ENCODE results near the gene VAV3. TPM values are rescaled to one million over a fixed set of nuclear protein-coding genes. Genes with fewer than 3 reads are reported as not detected.
A peak's percentile ranks its signal among the peaks of the same experiment; 100 is the strongest.

VAV3 gene
- total RNA-seq, 1 donor from 2014 or later: 1.9 TPM

DNA sequence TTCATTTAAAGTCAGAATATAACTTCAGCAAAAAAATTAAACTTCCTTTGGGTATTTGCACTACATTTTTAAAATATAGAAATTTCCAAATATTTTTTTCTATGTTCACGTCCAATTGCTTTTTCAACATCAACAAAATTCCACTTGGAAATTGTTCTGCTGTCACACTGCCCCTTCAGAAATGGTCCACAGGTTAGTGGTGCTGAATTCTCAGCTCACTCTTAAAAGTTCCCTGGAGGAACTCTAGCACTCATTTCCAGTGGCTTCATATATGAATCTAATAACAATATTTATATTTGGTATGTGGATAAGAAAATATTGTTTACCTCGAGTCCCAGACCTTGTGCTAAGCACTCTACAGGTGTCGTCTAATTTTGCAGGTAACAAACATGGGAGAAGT is 27.4 kb upstream of the VAV3 start:
- Mint-ChIP-seq H3K36me3 (ENCODE audit: low read depth) (no peaks in the 10 kb centered on the region), H3K4me3 (ENCODE audit: low read depth) (no peak overlapping the region), H3K4me1 (ENCODE audit: low read depth) (no peaks in the 10 kb centered on the region), H3K27ac (no peak overlapping the region), H3K27me3 (ENCODE audit: low read depth) (peaks cover 9% of the 10 kb centered on the region), H3K9me3 (no peaks in the 10 kb centered on the region)
- no peak for DNase-seq (ENCODE audit: low spot score)
- intact Hi-C loops (cut with micrococcal nuclease): no loop called here

DNA sequence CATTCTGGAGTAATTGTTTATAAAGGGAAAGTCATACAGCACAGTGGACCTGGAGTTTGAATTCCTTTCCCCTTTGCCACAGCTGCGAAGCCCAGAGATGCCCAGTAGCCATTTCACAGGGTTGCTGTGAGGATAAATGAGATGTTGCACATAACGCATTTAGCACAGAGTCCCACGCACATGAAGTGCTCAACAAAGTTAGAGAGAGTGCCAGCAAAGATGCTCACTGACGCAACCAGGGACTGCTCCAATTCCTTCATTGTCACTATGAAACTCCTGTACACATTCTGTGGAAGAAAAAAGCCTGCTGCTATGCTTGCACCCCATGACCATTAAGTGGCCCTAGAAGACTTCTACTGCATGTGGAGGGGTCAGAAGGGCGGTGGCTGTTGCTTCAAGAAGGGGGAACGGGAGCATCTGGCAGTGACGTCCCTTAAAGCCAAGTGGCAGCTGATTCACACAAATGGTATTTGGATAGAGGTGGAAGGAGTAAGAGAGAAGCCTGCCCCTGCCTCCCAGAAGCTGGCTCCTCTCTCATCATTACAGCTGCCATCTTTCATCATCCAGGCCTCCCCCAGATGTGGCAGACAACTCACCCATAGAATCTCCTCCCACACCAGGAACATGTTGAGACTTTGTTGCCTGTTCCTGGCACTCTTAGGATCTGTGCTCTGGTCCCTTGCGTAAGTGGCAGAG is 26.5 kb upstream of the VAV3 start:
- Mint-ChIP-seq H3K9me3 (no peaks in the 10 kb centered on the region), H3K27ac (no peak overlapping the region), H3K27me3 (ENCODE audit: low read depth) (peaks cover 7% of the 10 kb centered on the region), H3K36me3 (ENCODE audit: low read depth) (no peaks in the 10 kb centered on the region), H3K4me1 (ENCODE audit: low read depth) (no peaks in the 10 kb centered on the region), H3K4me3 (ENCODE audit: low read depth) (no peak overlapping the region)
- intact Hi-C loops (cut with micrococcal nuclease): no loop called here
- no peak for DNase-seq (ENCODE audit: low spot score)

DNA sequence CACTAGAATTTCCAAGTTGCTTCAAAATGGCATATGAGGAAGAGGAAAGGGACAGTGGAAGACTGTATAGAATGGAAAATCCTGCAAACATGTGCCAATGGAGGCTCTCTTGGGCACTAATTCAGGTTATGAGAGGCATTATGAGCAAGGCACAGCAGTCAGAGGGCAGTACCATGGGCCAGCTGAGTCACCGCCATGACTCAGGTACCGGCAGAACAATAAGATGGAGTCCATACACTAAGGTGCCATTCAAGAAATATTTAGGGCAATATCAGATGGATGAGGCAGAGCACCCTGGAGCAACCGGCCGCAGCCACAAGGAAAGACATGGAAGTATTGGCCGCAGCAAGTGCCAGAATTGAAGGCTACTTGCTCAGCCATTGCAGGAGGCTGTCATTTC is 25.6 kb upstream of the VAV3 start:
- DNase-seq (ENCODE audit: low spot score): no peak
- Mint-ChIP-seq H3K4me3 (ENCODE audit: low read depth) (no peak overlapping the region), H3K27ac (no peak overlapping the region), H3K36me3 (ENCODE audit: low read depth) (no peaks in the 10 kb centered on the region), H3K27me3 (ENCODE audit: low read depth) (peaks cover 7% of the 10 kb centered on the region), H3K4me1 (ENCODE audit: low read depth) (no peaks in the 10 kb centered on the region), H3K9me3 (no peaks in the 10 kb centered on the region)
- intact Hi-C loops (cut with micrococcal nuclease): no loop called here

DNA sequence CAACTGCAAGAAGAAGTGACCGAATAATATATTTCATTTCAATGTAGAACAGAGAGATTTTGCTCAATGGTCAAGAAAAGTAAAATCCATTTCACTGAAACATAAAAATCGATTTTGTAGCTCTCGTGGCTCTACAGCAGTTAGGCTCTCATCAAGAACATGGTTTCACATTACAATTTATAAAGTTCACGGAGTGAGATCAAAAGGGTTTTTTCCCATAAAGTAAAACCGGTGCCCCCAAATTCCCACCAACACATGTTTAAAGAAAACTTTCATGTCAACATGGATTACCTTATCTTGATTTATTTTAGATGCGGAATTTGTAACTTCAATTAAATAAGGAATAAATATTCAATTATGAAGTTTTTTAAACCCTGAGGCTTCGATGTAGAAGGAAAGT is 16.3 kb upstream of the VAV3 start:
- Mint-ChIP-seq H3K4me1 (ENCODE audit: low read depth) (peaks cover 5% of the 10 kb centered on the region), H3K36me3 (ENCODE audit: low read depth) (no peaks in the 10 kb centered on the region), H3K9me3 (no peaks in the 10 kb centered on the region), H3K27ac (no peak overlapping the region), H3K27me3 (ENCODE audit: low read depth) (peaks cover 21% of the 10 kb centered on the region), H3K4me3 (ENCODE audit: low read depth) (no peak overlapping the region)
- intact Hi-C loops (cut with micrococcal nuclease): no loop called here
- no peak for DNase-seq (ENCODE audit: low spot score)

DNA sequence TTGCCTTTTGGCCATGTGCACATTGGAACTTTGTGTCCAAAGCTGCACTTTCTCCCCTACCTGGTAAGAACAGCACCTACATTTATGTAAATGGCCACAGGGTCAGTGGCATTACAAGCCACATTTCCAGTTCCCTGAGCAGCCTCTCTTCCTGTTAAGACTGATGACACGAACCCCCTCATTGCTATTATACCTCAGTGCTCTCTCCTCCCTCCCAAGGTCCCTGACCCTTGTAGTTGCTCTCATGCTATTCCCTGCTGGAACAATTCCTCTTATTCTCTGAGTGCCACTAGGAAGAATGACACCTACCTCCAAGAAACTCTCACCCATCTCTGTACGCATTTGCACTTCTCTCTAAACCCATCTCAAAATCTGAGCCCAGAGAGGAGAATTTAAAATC is 14.9 kb upstream of the VAV3 start:
- H3K9me3 Mint-ChIP-seq: no peaks in the 10 kb centered on the region
- no peak for DNase-seq (ENCODE audit: low spot score)
- H3K4me1 Mint-ChIP-seq (ENCODE audit: low read depth): peaks cover 5% of the 10 kb centered on the region
- H3K27ac Mint-ChIP-seq: no peak overlapping the region
- H3K4me3 Mint-ChIP-seq (ENCODE audit: low read depth): no peak overlapping the region
- no peaks in the 10 kb centered on the region for H3K36me3 Mint-ChIP-seq (ENCODE audit: low read depth)
- intact Hi-C loops (cut with micrococcal nuclease): loop anchor here (5.0 kb wide), 1 partner anchor 43 kb away; no protein-coding TSS in a partner anchor
- peaks cover 21% of the 10 kb centered on the region for H3K27me3 Mint-ChIP-seq (ENCODE audit: low read depth)

DNA sequence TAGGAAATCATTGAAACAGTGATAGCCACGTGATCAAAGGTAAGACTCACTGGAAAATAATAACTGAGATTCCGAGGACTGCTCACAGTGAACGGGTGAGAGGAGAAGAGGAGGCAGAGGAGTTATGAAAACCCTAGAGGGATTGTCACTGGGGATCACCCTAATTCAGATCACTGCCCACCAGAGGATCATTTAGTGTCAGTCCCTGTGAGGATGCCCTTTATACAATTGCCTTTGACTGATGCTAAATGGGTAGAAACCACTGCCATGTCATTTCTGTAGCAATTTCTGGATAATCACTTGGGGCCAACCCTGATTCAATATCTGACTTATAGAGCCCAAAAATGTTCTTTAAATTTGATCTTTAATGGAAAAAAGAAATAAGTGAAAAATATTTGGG is 14.1 kb upstream of the VAV3 start:
- H3K9me3 Mint-ChIP-seq: no peaks in the 10 kb centered on the region
- intact Hi-C loops (cut with micrococcal nuclease): loop anchor here (5.0 kb wide), 1 partner anchor 42 kb away; no protein-coding TSS in a partner anchor
- H3K4me3 Mint-ChIP-seq (ENCODE audit: low read depth): no peak overlapping the region
- DNase-seq (ENCODE audit: low spot score): no peak
- peaks cover 23% of the 10 kb centered on the region for H3K27me3 Mint-ChIP-seq (ENCODE audit: low read depth)
- no peaks in the 10 kb centered on the region for H3K36me3 Mint-ChIP-seq (ENCODE audit: low read depth)
- peaks cover 5% of the 10 kb centered on the region for H3K4me1 Mint-ChIP-seq (ENCODE audit: low read depth)
- H3K27ac Mint-ChIP-seq: no peak overlapping the region

DNA sequence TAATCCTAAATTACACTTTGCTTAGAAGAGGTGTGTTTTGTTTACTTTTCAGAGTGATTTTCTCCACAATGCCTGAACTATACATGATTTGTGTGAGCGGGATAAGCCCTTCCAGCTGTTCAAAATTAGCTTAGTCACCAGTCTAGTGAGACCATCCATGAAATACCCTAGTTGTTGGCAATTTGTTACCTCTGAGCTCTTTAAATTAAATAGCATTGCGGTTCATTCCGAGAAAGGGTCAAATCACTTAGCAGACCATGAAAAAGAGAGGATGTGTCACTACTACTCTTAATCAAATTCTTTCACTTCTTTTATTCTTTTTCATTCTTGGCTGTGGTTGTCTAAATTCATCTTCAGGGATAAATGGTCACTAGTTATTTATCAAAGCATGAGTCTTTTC is 11.9 kb upstream of the VAV3 start:
- peaks cover 7% of the 10 kb centered on the region for H3K4me1 Mint-ChIP-seq (ENCODE audit: low read depth)
- peaks cover 26% of the 10 kb centered on the region for H3K27me3 Mint-ChIP-seq (ENCODE audit: low read depth)

DNA sequence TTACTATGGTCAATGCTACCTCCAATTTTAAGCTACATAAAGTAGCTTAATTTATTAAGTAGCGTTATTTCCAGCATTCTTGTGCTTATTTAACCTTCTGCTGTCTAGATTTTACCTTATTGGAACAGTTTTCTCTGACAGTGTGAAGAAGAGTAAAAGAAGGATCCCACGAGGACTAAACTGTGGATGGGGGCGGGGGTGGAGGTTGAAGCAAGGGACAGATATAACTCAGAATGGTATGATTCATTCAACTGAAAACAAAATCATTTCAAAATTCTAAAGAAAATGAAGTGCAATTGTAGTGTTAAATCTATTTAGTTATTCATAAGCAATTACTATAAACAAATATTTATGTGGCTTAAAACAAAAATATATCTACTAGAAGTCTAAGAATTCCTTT is 11.5 kb upstream of the VAV3 start:
- no peak for DNase-seq (ENCODE audit: low spot score)
- no peaks in the 10 kb centered on the region for H3K36me3 Mint-ChIP-seq (ENCODE audit: low read depth)
- H3K27ac Mint-ChIP-seq: no peak overlapping the region
- peaks cover 27% of the 10 kb centered on the region for H3K27me3 Mint-ChIP-seq (ENCODE audit: low read depth)
- H3K4me3 Mint-ChIP-seq (ENCODE audit: low read depth): no peak overlapping the region
- H3K4me1 Mint-ChIP-seq (ENCODE audit: low read depth): peaks cover 7% of the 10 kb centered on the region
- no peaks in the 10 kb centered on the region for H3K9me3 Mint-ChIP-seq
- intact Hi-C loops (cut with micrococcal nuclease): loop anchor here (5.0 kb wide), 1 partner anchor 39 kb away; no protein-coding TSS in a partner anchor

More for the DNA sequence above, 11.9 kb upstream of the VAV3 start:
- Mint-ChIP-seq H3K9me3 (no peaks in the 10 kb centered on the region), H3K27ac (no peak overlapping the region), H3K4me3 (ENCODE audit: low read depth) (no peak overlapping the region), H3K36me3 (ENCODE audit: low read depth) (no peaks in the 10 kb centered on the region)
- intact Hi-C loops (cut with micrococcal nuclease): loop anchor here (5.0 kb wide), 1 partner anchor 40 kb away; no protein-coding TSS in a partner anchor
- no peak for DNase-seq (ENCODE audit: low spot score)

DNA sequence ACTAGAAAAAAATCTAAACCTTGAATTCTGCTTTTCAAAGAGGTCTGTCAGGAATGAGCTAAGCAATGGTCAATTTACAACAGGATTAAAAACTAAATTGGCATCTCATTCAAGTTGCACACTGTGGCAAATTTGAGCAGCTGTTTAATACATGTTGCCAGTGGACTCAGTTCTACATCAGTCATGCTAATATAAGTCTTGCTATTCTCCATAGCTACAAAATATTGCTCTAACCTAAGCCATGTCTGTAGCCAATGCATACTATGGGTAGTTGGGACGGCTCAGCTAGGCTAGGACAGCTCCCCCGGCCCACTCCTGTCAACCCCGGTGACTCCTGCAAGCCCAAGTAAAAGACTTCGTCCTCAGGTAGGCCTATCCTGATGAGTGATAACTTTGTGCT is 10.9 kb upstream of the VAV3 start:
- no peak overlapping the region for H3K27ac Mint-ChIP-seq
- H3K27me3 Mint-ChIP-seq (ENCODE audit: low read depth): peaks cover 23% of the 10 kb centered on the region
- no peak overlapping the region for H3K4me3 Mint-ChIP-seq (ENCODE audit: low read depth)
- intact Hi-C loops (cut with micrococcal nuclease): loop anchor here (5.0 kb wide), 1 partner anchor 39 kb away; no protein-coding TSS in a partner anchor
- H3K36me3 Mint-ChIP-seq (ENCODE audit: low read depth): no peaks in the 10 kb centered on the region
- H3K9me3 Mint-ChIP-seq: no peaks in the 10 kb centered on the region
- DNase-seq (ENCODE audit: low spot score): no peak
- H3K4me1 Mint-ChIP-seq (ENCODE audit: low read depth): peaks cover 7% of the 10 kb centered on the region

DNA sequence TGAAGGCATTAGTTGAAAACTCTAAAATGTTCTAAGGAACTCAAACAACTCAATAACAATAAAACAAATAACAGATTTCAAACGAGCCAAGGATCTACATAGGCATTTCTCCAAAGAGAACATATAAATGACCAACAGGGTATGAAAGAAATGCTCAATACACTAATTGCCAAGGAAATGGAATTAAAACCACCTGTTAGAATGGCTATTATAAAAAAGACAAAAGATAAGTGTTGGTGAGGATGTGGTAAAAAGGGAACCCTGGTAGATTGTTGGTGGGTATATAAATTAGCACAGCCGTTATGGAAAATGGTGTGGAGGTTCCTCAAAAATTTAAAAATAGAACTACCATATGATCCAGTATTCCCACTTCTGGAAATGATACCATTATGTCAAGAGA is 9.1 kb upstream of the VAV3 start:
- DNase-seq (ENCODE audit: low spot score): no peak
- no peak overlapping the region for H3K27ac Mint-ChIP-seq
- no peaks in the 10 kb centered on the region for H3K36me3 Mint-ChIP-seq (ENCODE audit: low read depth)
- intact Hi-C loops (cut with micrococcal nuclease): no loop called here
- peaks cover 17% of the 10 kb centered on the region for H3K27me3 Mint-ChIP-seq (ENCODE audit: low read depth)
- no peaks in the 10 kb centered on the region for H3K9me3 Mint-ChIP-seq
- H3K4me1 Mint-ChIP-seq (ENCODE audit: low read depth): peaks cover 7% of the 10 kb centered on the region
- no peak overlapping the region for H3K4me3 Mint-ChIP-seq (ENCODE audit: low read depth)

DNA sequence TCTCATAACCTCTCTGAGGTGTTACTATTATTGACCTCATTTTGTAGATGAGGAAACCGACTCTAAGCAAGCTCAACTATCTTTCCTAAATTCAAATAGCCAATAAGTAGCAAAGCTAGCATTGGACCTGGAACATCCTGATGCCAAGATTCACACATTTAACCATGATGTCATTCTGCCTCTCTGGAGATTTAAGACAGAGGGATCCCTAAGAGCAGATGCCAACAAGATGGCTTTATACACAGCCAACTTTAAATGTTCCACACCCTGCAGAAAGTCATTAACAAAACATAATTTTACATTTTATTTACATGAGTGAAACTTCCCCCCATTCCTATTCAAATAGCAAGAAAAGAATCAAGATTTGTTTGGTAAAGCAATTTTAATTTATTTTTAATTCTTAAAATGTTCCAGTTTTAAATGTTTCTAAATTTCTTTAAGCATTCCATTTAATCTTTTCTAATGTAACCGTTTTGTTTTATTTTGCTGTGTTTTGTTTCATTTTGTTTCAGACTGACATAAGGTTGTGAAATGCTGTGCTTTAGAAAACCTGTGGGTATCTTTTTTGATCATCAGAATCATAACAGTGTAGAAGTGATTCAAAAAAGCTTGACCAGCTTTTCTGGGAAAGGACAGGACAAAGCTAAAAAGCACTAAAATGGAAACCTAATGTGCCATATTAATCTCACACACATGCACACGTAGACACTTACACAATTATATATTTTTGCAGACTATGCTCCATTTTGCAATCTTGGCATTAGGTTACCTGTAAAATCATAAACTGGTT is 7.6 kb upstream of the VAV3 start:
- DNase-seq (ENCODE audit: low spot score): no peak
- Mint-ChIP-seq H3K4me3 (ENCODE audit: low read depth) (no peak overlapping the region), H3K4me1 (ENCODE audit: low read depth) (peaks cover 3% of the 10 kb centered on the region), H3K9me3 (no peaks in the 10 kb centered on the region), H3K36me3 (ENCODE audit: low read depth) (no peaks in the 10 kb centered on the region), H3K27ac (no peak overlapping the region), H3K27me3 (ENCODE audit: low read depth) (peaks cover 13% of the 10 kb centered on the region)
- intact Hi-C loops (cut with micrococcal nuclease): no loop called here

DNA sequence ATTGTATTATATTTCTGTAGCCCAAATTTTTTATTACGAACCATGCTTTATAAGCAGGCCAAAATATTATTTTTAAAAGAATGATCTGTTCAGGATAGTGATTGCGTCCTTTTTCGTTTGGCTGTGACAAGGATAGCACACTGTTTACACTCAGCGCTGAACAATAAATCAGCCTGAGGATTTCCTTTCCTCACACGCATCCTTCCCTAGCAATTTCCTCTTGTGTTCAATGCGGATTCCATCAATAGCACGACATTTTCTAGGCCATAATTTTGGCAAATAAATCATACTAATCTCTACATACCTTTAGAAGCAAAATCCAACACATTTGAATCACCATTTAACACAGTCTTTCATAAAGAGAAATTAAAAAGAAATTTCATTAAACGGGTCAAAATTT is 1.6 kb upstream of the VAV3 start:
- Mint-ChIP-seq H3K4me3 (ENCODE audit: low read depth) (peak overlapping the region; percentile 56), H3K9me3 (no peaks in the 10 kb centered on the region), H3K4me1 (ENCODE audit: low read depth) (peaks cover 25% of the 10 kb centered on the region), H3K36me3 (ENCODE audit: low read depth) (no peaks in the 10 kb centered on the region), H3K27me3 (ENCODE audit: low read depth) (peaks cover 3% of the 10 kb centered on the region), H3K27ac (peak overlapping the region; percentile 3)
- intact Hi-C loops (cut with micrococcal nuclease): no loop called here
- DNase-seq (ENCODE audit: low spot score): no peak

All from activated T-helper 2 cell treated with anti-CD3 and anti-CD28 coated beads, Interferon-gamma antibody, Interleukin-2, Interleukin-4, amounts not matched to agents 10 μg/mL and 5 μg/mL and 100 μg/mL, durations not matched to agents 14 hours and 24 hours and 36 hours (primary cell).